ENCODE data around the gene PRKAG3. TPM values are rescaled to one million over a fixed set of nuclear protein-coding genes. Genes with fewer than 3 reads are reported as not detected.

PRKAG3 gene
- total and polyA plus RNA-seq, 2 experiments from 2014 or later, result not detected

DNA sequence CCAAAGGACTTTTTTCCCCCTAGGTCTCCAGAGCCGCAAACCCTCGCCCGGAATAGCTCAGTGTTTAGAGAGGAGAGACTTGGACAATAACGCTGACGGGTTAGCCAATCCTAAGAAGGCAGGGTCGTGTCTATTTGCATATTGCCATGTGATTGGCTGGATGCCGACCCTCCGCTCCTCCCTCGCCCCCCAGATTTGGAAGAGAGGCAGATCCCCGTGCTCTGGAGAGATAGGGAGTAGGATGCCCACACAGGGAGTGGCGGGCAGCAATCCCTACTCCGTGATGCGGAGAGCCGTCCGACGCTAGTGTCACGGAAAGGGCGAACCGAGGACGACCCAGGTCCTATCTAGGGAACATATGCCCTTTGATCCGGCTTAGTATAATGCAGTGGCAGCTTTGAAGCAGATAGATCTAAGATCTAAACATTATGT lies 29.4 kb upstream of the PRKAG3 start:
- DNase-seq, result no peak
- no peaks in the 10 kb centered on the region for H3K79me2 ChIP-seq (ENCODE audit: insufficient read depth)
- H3K9me3 ChIP-seq (ENCODE audit: low read depth), result no peaks in the 10 kb centered on the region
- peaks cover 60% of the 10 kb centered on the region for H3K27me3 ChIP-seq (replicated peaks; ENCODE audit: insufficient read depth)
- H2AFZ ChIP-seq, result no peak overlapping the region
- TF ChIP-seq EZH2phosphoT487 (IDR thresholded peaks at IDR 0.05; ENCODE audit: insufficient read depth, low read depth) (no peak), EZH2 (IDR thresholded peaks at IDR 0.05; ENCODE audit: insufficient read depth, poor library complexity, severe bottlenecking) (no peak)
- H3K4me1 ChIP-seq (ENCODE audit: insufficient read depth), result no peaks in the 10 kb centered on the region
- H4K20me1 ChIP-seq (ENCODE audit: insufficient read depth), result no peaks in the 10 kb centered on the region
- no peak overlapping the region for H3K9ac ChIP-seq
- in situ Hi-C loops (cut with MboI), result no loop called here
- H3K9me2 ChIP-seq (ENCODE audit: insufficient read depth), result no peaks in the 10 kb centered on the region
- H3K4me3 ChIP-seq, result no peak overlapping the region
- no peak overlapping the region for H3K4me2 ChIP-seq (ENCODE audit: unreplicated experiment)
- H3K27ac ChIP-seq, result no peak overlapping the region
- no peaks in the 10 kb centered on the region for H3K36me3 ChIP-seq (ENCODE audit: low read depth)
- H3F3A ChIP-seq (ENCODE audit: insufficient read depth), result no peaks in the 10 kb centered on the region
- WGBS, 2 experiments (ENCODE audit: low coverage in 1 of 2, low lambda C conversion rate in 2 of 2, missing lambda C conversion rate in 2 of 2), result 13 to 15% methylated on average over 21 of the region's 21 CpGs

DNA sequence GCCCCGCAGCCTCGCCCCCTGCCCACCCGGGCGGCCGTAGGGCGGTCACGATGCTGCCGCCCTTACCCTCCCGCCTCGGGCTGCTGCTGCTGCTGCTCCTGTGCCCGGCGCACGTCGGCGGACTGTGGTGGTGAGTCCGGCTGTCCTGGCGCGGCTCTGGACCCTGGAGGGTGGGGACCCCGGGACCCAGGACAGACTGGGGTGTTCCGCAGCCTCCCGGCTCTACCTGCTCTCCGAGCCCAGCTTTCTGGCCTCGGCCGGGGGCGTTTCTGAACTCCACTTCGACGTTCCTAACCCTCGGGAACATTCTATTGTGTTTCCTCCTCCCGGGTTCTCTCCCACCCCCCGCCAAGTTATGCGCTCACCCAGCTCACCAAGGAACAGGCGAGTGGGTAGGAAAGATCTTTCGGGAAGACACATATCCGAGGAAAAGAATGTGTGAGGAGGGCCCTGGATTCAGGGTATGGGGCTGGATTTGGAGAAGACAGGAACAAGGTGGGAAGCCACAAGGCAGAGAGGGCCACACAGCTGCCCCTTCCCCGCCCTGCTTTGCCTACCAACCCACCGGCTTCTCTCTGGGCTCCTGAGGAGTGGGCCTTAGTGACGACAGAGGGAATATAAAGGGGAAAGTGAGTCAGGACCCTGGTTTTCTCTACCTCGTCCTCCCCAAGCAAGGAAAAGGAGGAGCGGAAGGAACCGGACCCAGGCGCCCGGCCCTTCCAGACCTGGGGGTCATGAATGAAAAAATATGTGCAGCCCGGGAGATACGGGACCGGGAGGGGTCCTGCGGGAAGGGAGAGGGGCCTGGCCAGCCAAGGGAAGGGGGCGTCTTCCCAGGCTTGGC lies 28.6 kb upstream of the PRKAG3 start:
- peak overlapping the region; percentile 4 for H3K4me2 ChIP-seq (ENCODE audit: unreplicated experiment)
- H4K20me1 ChIP-seq (ENCODE audit: insufficient read depth), result no peaks in the 10 kb centered on the region
- 2 to 4% methylated on average over 41 to 42 of the region's 47 CpGs for WGBS, 2 experiments (ENCODE audit: low coverage in 1 of 2, low lambda C conversion rate in 2 of 2, missing lambda C conversion rate in 2 of 2)
- no peak overlapping the region for H2AFZ ChIP-seq
- H3K9me2 ChIP-seq (ENCODE audit: insufficient read depth), result no peaks in the 10 kb centered on the region
- in situ Hi-C loops (cut with MboI), result no loop called here
- no peak for DNase-seq
- H3K36me3 ChIP-seq (ENCODE audit: low read depth), result no peaks in the 10 kb centered on the region
- no peak overlapping the region for H3K27ac ChIP-seq
- no peak overlapping the region; the same call in 1 of the 2 replicates for H3K4me3 ChIP-seq
- no peaks in the 10 kb centered on the region for H3F3A ChIP-seq (ENCODE audit: insufficient read depth)
- H3K4me1 ChIP-seq (ENCODE audit: insufficient read depth), result no peaks in the 10 kb centered on the region
- H3K27me3 ChIP-seq (replicated peaks; ENCODE audit: insufficient read depth), result peaks cover 60% of the 10 kb centered on the region
- TF ChIP-seq EZH2 (IDR thresholded peaks at IDR 0.05; ENCODE audit: insufficient read depth, poor library complexity, severe bottlenecking) (peak; percentile 99), EZH2phosphoT487 (IDR thresholded peaks at IDR 0.05; ENCODE audit: insufficient read depth, low read depth) (peak; percentile 61)
- no peaks in the 10 kb centered on the region for H3K79me2 ChIP-seq (ENCODE audit: insufficient read depth)
- no peak overlapping the region for H3K9ac ChIP-seq
- H3K9me3 ChIP-seq (ENCODE audit: low read depth), result no peaks in the 10 kb centered on the region

DNA sequence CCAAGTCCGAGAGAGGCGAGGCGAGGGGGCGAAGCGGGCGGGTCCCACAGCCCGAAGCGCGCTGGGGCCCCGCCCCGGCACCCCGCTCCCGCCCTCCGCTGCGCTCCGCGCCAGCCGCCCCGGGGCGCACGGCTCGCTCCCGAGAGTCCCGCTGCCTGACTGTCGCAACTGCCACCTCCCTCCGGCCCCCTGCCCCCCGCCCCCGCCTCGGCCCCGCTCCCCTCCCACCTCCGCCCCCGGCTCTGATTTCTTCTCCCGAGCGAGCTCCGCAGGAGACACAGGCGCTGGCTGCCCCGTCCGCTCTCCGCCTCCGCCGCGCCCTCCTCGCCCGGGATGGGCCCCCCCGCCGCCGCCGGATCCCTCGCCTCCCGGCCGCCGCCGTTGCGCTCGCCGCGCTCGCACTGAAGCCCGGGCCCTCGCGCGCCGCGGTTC lies 28.0 kb upstream of the PRKAG3 start, which contains the start of gene WNT6:
WNT6 (plus strand) TSS at position 250 of the 432 bp plus-strand sequence. CDS start 233 bp downstream, outside the sequence.
- Histone ChIP-seq H3K4me2 (ENCODE audit: unreplicated experiment) (peak within 1 kb of the TSS; percentile 4), H3F3A (ENCODE audit: insufficient read depth) (no peaks in the 10 kb centered on the region), H3K4me1 (ENCODE audit: insufficient read depth) (no peaks in the 10 kb centered on the region), H3K27me3 (replicated peaks; ENCODE audit: insufficient read depth) (peaks cover 60% of the 10 kb centered on the region), H3K9ac (no peak within 1 kb of the TSS), H4K20me1 (ENCODE audit: insufficient read depth) (no peaks in the 10 kb centered on the region), H2AFZ (no peak within 1 kb of the TSS), H3K9me2 (ENCODE audit: insufficient read depth) (no peaks in the 10 kb centered on the region), H3K27ac (no peak within 1 kb of the TSS), H3K79me2 (ENCODE audit: insufficient read depth) (no peaks in the 10 kb centered on the region), H3K9me3 (ENCODE audit: low read depth) (no peaks in the 10 kb centered on the region), H3K4me3 (no peak within 1 kb of the TSS; the same call in 1 of the 2 replicates), H3K36me3 (ENCODE audit: low read depth) (no peaks in the 10 kb centered on the region)
- DNase-seq, result peak; percentile 52
- in situ Hi-C loops (cut with MboI), result no loop called here
- TF ChIP-seq EZH2 (IDR thresholded peaks at IDR 0.05; ENCODE audit: insufficient read depth, poor library complexity, severe bottlenecking) (no peak), EZH2phosphoT487 (IDR thresholded peaks at IDR 0.05; ENCODE audit: insufficient read depth, low read depth) (no peak)
- WGBS, 2 experiments (ENCODE audit: low coverage in 1 of 2, low lambda C conversion rate in 2 of 2, missing lambda C conversion rate in 2 of 2), result 1 to 5% methylated on average over 28 to 64 of the region's 64 CpGs

DNA sequence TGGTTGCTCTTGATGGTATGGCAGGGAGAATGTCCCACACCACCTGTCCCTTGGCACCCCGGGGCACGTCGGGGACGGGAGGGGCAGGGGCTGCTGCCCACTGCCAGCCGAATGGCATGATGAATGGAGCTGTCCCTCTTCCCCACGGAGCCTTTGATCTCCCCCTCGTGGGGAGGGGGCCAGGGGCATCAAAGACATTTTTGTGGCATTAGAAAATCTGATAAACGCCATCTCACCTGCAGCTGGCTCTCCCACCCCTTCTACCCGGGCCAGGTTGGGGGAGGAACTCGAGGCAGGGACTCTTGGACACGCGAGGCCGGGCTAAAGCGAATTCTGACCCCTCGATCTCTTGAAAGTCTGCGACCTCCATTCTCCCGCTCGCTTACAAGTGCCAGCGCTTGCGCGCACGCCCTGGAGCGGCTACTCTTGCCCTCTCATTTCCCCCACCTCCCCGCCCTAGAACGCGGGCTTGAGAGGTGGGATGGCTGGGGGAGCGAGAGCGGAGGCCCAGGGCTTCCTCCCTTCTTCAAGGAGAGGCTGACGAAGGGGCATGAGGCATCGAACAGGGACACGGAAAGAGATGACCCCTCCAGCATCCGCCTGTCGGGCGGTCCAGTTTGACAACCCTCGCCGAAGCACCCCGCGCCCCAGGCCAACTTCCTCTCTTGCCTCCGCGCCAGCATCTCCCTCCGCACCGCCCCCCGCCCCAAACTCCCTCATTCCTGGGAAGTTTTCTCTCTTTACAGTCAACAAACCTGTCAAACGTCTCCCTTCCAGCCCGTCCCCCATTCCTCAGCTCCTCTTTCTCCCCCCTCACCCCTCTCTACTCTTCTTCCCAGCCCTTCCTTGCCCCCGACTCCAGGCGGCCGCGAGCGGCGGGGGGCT lies 27.3 kb upstream of the PRKAG3 start:
- Histone ChIP-seq H3K27ac (no peak overlapping the region), H2AFZ (no peak overlapping the region), H3K9ac (no peak overlapping the region), H3K4me2 (ENCODE audit: unreplicated experiment) (no peak overlapping the region), H3K36me3 (ENCODE audit: low read depth) (no peaks in the 10 kb centered on the region), H4K20me1 (ENCODE audit: insufficient read depth) (no peaks in the 10 kb centered on the region), H3K9me3 (ENCODE audit: low read depth) (no peaks in the 10 kb centered on the region), H3K9me2 (ENCODE audit: insufficient read depth) (no peaks in the 10 kb centered on the region), H3K4me1 (ENCODE audit: insufficient read depth) (no peaks in the 10 kb centered on the region), H3F3A (ENCODE audit: insufficient read depth) (no peaks in the 10 kb centered on the region), H3K27me3 (replicated peaks; ENCODE audit: insufficient read depth) (peaks cover 58% of the 10 kb centered on the region), H3K4me3 (no peak overlapping the region), H3K79me2 (ENCODE audit: insufficient read depth) (no peaks in the 10 kb centered on the region)
- 9% methylated on average over 32 to 51 of the region's 51 CpGs for WGBS, 2 experiments (ENCODE audit: low coverage in 1 of 2, low lambda C conversion rate in 2 of 2, missing lambda C conversion rate in 2 of 2)
- no peak for DNase-seq
- peak; percentile 94 for TF ChIP-seq EZH2 (IDR thresholded peaks at IDR 0.05; ENCODE audit: insufficient read depth, poor library complexity, severe bottlenecking)
- no peak; the same call in 1 of the 2 replicates for TF ChIP-seq EZH2phosphoT487 (IDR thresholded peaks at IDR 0.05; ENCODE audit: insufficient read depth, low read depth)
- in situ Hi-C loops (cut with MboI), result no loop called here
